AG09309 (cell line): Measurements from ENCODE around the gene DENND1A.

Experiments
- DNase-seq: peaks from one replicate; pipeline ENCODE4 v3.0.0-alpha.2; 2010; ENCODE audit warnings: low read depth
- H3K4me3 ChIP-seq: 2 replicates; pipeline ENCODE4 v1.5.1; 2011; ENCODE audit warnings: mild to moderate bottlenecking, low read depth, low read length, moderate library complexity; ENCODE audit not compliant: control insufficient read depth
- TF ChIP-seq, protein P1 (sequence below): IDR thresholded peaks from 2 replicates; pipeline ENCODE4 v1.5.1; 2011; ENCODE audit warnings: mild to moderate bottlenecking, low read depth, low read length, inconsistent platforms; ENCODE audit not compliant: insufficient read depth, control insufficient read depth; ENCODE audit errors: missing control alignments

Gene DENND1A

DNA sequence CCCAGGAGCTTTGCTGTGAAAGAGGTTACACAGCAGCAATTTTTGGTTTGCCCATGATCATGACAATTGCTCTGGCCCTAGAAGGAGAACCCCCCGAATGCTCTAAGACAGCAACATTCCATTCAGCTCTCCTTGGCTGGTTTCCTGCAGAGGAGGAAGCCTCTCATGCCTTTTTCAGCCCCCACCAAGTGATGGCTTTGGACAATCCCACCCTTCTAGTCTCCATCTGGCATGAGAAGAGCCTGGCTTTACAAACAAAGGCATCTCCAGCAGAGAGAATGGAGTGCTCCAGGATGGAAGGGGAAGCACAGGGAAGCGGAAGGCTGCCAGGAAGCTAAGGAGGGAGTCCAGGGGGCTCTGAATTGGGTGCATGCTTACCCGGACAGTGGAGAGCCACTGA, 475.6 kb downstream of the DENND1A start:
- TF ChIP-seq, protein P1, sequence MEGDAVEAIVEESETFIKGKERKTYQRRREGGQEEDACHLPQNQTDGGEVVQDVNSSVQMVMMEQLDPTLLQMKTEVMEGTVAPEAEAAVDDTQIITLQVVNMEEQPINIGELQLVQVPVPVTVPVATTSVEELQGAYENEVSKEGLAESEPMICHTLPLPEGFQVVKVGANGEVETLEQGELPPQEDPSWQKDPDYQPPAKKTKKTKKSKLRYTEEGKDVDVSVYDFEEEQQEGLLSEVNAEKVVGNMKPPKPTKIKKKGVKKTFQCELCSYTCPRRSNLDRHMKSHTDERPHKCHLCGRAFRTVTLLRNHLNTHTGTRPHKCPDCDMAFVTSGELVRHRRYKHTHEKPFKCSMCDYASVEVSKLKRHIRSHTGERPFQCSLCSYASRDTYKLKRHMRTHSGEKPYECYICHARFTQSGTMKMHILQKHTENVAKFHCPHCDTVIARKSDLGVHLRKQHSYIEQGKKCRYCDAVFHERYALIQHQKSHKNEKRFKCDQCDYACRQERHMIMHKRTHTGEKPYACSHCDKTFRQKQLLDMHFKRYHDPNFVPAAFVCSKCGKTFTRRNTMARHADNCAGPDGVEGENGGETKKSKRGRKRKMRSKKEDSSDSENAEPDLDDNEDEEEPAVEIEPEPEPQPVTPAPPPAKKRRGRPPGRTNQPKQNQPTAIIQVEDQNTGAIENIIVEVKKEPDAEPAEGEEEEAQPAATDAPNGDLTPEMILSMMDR, result no peak
- H3K4me3 ChIP-seq, result no peak overlapping the region
- DNase-seq, result no peak

DNA sequence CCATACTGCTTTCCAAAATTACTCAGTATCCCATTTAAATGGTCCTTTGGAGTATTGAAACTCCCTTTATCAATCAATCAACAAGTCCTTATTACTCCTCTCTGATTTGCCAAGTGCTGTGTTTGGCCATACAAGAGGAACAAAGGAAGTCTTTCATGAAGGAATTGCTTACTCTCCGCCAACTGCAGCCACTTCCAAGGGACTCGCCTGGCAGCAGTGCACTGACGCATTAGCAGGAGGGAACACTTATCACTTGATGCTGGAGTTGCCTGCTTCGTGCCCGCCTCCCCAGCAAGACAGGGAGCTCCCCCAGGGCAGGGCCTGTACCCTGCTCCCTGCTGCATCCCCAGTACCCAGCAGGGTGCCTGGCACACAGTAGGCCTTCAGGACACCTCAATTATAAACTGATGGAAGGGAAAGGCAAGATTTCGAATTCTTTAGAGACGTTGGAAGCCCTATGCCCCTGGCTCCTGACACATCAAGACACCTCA, 476.1 kb downstream of the DENND1A start:
- TF ChIP-seq, protein P1, result no peak
- no peak overlapping the region for H3K4me3 ChIP-seq
- DNase-seq, result no peak

DNA sequence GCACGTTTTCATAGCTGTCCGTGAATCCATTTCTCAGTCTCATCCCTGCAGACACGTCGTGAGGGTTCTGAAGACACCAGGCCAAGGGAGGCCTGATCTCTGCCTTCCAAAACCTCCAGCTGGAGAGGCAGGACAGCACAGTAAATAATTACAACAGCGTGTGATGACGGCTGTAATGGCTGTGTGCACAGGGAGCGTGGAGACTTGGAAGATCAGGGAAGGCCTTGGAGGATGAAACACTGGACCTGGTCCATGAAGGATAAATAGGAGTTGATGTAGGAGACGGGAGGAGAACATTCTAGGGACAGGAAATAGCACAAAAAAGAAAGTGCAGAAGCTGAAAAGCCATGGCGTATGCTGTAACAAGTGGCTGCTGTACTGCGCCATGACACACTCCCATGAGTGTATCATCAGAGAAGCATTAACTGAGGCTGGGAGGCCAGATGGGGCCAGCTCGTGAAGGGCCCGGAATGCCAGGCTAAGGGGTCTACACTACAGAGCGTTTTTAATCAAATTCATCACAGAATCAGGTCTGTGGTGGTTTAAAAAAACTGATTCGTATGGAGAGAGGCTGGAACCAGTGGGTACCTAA, 476.8 kb downstream of the DENND1A start:
- no peak for DNase-seq
- H3K4me3 ChIP-seq, result no peak overlapping the region
- TF ChIP-seq, protein P1, result no peak

DNA sequence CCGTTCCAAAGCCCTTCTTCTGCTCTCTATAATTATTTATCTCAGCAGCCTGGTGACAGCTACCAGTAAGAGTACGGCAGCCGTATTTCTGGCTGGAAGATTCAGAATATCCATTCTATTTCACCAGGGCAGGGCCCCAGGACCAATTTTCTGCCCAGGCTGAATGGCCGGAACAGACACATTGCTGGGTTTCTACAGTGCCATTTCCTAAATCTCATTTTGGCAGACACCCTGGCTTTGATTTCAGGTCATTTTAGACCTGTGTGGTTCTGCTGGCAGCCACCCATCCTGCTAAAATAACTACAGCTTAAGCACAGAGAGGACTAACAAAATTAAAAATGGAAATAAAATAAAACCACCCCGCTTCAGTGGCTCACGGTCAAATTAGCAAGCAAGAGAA, 478.9 kb downstream of the DENND1A start:
- no peak for DNase-seq
- H3K4me3 ChIP-seq, result no peak overlapping the region
- TF ChIP-seq, protein P1, result no peak

DNA sequence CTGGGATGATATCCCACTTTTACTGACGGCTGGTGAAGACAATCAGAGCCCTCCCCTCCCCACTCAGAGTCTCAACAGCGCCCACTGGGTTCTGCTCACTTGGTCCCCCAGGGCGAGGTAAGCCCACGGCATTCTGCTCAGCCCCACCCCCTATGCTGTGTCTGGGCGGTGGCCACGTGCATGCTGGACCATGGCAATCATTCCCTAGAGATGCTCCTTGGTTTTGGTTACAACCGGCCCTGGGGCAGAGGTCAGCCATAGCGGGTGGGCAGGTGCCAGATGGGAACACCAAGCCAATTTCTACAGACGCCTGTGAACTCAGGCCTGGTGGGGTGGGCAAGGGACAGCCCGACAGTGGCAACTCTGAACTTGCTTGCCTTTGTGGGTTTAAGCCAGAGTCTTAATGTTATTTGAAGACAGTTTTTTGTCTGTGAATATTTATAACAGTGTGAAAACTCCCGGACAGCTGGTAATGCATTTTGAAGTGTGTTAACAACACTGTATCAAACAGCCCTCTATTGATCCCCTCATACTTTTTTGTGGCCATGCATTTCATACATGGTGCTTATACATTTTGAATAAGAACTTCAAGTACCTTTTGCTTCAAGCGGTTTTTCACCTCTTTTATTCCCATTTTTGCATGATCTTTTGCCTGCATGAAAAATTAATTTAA, 479.7 kb downstream of the DENND1A start:
- TF ChIP-seq, protein P1, result no peak
- DNase-seq, result no peak
- H3K4me3 ChIP-seq, result no peak overlapping the region

DNA sequence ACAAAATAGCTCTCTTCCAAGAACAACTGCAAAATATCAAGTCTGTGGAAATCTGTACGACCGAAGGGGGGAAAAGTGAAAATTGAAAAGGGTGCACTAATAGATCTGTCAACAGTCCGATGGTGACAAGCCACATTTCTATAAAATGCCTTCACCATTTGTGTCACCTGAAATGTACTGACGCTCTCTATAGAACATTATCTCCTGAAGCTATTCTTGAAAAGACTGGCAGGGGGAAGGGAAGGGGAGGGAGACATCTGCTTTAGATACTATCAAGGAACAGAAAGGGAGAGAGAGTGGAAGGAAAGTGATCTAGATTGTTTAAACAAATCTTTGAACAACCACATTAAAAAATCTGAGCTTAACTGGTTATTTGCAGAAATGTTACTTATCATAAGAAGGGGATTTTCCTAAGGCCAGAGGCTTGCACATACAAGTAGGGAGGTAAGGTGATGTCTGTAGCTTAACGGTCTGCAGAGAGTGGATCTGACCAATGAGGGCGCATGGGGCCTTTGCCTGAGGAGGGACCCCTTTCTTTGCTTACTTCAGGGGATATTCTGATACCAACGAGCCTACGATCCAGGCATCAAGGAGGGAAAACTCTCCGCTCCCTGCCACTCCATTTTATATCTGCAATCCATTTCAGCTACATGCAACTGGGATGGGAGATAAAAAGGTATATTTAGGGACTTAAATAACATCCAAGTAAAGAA, 481.8 kb downstream of the DENND1A start:
- no peak for DNase-seq
- no peak overlapping the region for H3K4me3 ChIP-seq
- TF ChIP-seq, protein P1, result no peak
